CD14-positive monocyte (primary cell): ENCODE measurements around the gene GGN. TPM values are rescaled to one million over a fixed set of nuclear protein-coding genes. Genes with fewer than 3 reads are reported as not detected.

Experiments used
- DNase-seq, 3 donors: peaks; one replicate each; pipeline ENCODE4 v3.0.0-alpha.2; 2011 to 2022
- H2AFZ ChIP-seq: 2 replicates; pipeline ENCODE4 v1.6.0; 2012; ENCODE audit warnings: mild to moderate bottlenecking, low read depth, low read length, inconsistent platforms; ENCODE audit not compliant: insufficient read depth, poor library complexity, severe bottlenecking
- H3K27ac ChIP-seq, 2 donors: 1 replicate in 1 of 2; 2 replicates in 1 of 2; pipeline ENCODE4 v1.5.1; 2012 to 2013; ENCODE audit warnings: low read length in 2 of 2, control low read depth in 1 of 2, inconsistent platforms in 1 of 2, low read depth in 1 of 2, mild to moderate bottlenecking in 1 of 2
- H3K27me3 ChIP-seq, 2 donors: one replicate each; pipeline versions ENCODE4 v1.6.0 to v1.6.1; 2011 to 2013; ENCODE audit warnings: low read length in 2 of 2; ENCODE audit not compliant: control insufficient read depth in 2 of 2, insufficient read depth in 2 of 2
- H3K36me3 ChIP-seq, 2 donors: replicated peaks in 1 of 2; 1 replicate in 1 of 2; 2 replicates in 1 of 2; pipeline versions ENCODE4 v1.5.1 to v1.6.1; 2012 to 2013; ENCODE audit warnings: low read length in 2 of 2, control low read depth in 1 of 2, inconsistent platforms in 1 of 2, mild to moderate bottlenecking in 1 of 2; ENCODE audit not compliant: insufficient read depth in 2 of 2, control insufficient read depth in 1 of 2
- H3K4me1 ChIP-seq, 2 donors: 1 replicate in 1 of 2; 2 replicates in 1 of 2; pipeline versions ENCODE4 v1.5.1 to v1.6.1; 2012 to 2013; ENCODE audit warnings: low read length in 2 of 2, control low read depth in 1 of 2, inconsistent platforms in 1 of 2, mild to moderate bottlenecking in 1 of 2, moderate library complexity in 1 of 2; ENCODE audit not compliant: insufficient read depth in 2 of 2, control insufficient read depth in 1 of 2
- H3K4me2 ChIP-seq: replicated peaks from 2 replicates; pipeline ENCODE3; 2012; ENCODE audit warnings: low read length, moderate library complexity, mild to moderate bottlenecking; ENCODE audit not compliant: poor library complexity, severe bottlenecking; ENCODE audit errors: extremely low read depth
- H3K4me3 ChIP-seq, 3 experiments: fragments of 200-600 bp in 1 of 3; sonication (generic) in 1 of 3; replicated peaks in 1 of 3; 1 replicate in 2 of 3; 2 replicates in 1 of 3; pipeline ENCODE4 v1.5.1; 2011 to 2013; ENCODE audit warnings: low read length in 3 of 3, mild to moderate bottlenecking in 3 of 3, control low read depth in 2 of 3, low read depth in 2 of 3, inconsistent platforms in 1 of 3, moderate library complexity in 1 of 3
- H3K79me2 ChIP-seq: 2 replicates; pipeline ENCODE4 v1.6.0; 2012; ENCODE audit warnings: mild to moderate bottlenecking, control low read depth, inconsistent platforms, low read length, moderate library complexity; ENCODE audit not compliant: insufficient read depth
- H3K9ac ChIP-seq: 2 replicates; pipeline ENCODE4 v1.6.0; 2017; ENCODE audit warnings: low read length, mild to moderate bottlenecking; ENCODE audit not compliant: insufficient read depth, poor library complexity, severe bottlenecking
- H3K9me3 ChIP-seq, 2 donors: replicated peaks in 1 of 2; 1 replicate in 1 of 2; 2 replicates in 1 of 2; pipeline versions ENCODE4 v1.5.1 to v1.6.1; 2012 to 2013; ENCODE audit warnings: low read length in 2 of 2, control low read depth in 1 of 2; ENCODE audit not compliant: control insufficient read depth in 1 of 2, insufficient read depth in 1 of 2
- H4K20me1 ChIP-seq: 2 replicates; pipeline ENCODE4 v1.6.0; 2012; ENCODE audit warnings: mild to moderate bottlenecking, low read length, control low read depth, moderate library complexity; ENCODE audit not compliant: insufficient read depth
- H3K27ac Mint-ChIP-seq, 7 donors: one replicate each; pipeline ENCODE4 v1.8.0; 2020; ENCODE audit warnings: mild to moderate bottlenecking in 7 of 7, mixed read lengths in 7 of 7, moderate library complexity in 6 of 7, inconsistent platforms in 2 of 7
- H3K27me3 Mint-ChIP-seq, 3 donors: one replicate each; pipeline ENCODE4 v1.8.0; 2021 to 2022; ENCODE audit warnings: low read depth in 3 of 3, mild to moderate bottlenecking in 3 of 3, mixed read lengths in 3 of 3, moderate library complexity in 3 of 3, inconsistent platforms in 1 of 3
- H3K36me3 Mint-ChIP-seq, 2 donors: one replicate each; pipeline ENCODE4 v1.8.0; 2020; ENCODE audit warnings: mixed read lengths in 2 of 2, inconsistent platforms in 1 of 2, mild to moderate bottlenecking in 1 of 2
- H3K4me1 Mint-ChIP-seq: one replicate; pipeline ENCODE4 v1.8.0; 2020; ENCODE audit warnings: mild to moderate bottlenecking, mixed read lengths
- H3K4me3 Mint-ChIP-seq, 2 donors: one replicate each; pipeline ENCODE4 v1.8.0; 2020; ENCODE audit warnings: mild to moderate bottlenecking in 2 of 2, mixed read lengths in 2 of 2, moderate library complexity in 1 of 2
- H3K9me3 Mint-ChIP-seq, 7 donors: one replicate each; pipeline ENCODE4 v1.8.0; 2020 to 2022; ENCODE audit warnings: mixed read lengths in 7 of 7, mild to moderate bottlenecking in 6 of 7, moderate library complexity in 6 of 7, inconsistent platforms in 2 of 7
- CTCF ChIP-seq: fragments of 200-600 bp; IDR thresholded peaks from one replicate; pipeline ENCODE4 v1.8.0; 2022; ENCODE audit warnings: antibody characterized with exemption, mild to moderate bottlenecking
- WGBS: methylation state at CpG from one replicate; pipeline ENCODE4 v1.1.5; 2013; ENCODE audit warnings: missing lambda C conversion rate; ENCODE audit not compliant: insufficient coverage; 5-methylcytosine and 5-hydroxymethylcytosine counted together
- intact Hi-C, 2 donors: fragments of 100-400 bp; cut with micrococcal nuclease; formaldehyde crosslinking; loops; one replicate each; pipeline versions ENCODE4 v1.15.0 to v1.15.1; 2023
- polyA plus RNA-seq, 3 donors: library from polyadenylated mRNA; depleted of rRNA in 1 of 3; unstranded in 2 of 3; stranded (reverse) in 1 of 3; fragments of 300-500 nt in 2 of 3; fragments of >200 nt in 1 of 3; fragmentation: Illumina TruSeq in 2 of 3; gene quantifications; 1 replicate in 2 of 3; 2 replicates in 1 of 3; pipeline ENCODE4 v1.2.3, GENCODE V29; 2012 to 2021

GGN gene
- polyA plus RNA-seq, 3 donors, result 0.12 to 0.56 TPM; not detected in 1

DNA sequence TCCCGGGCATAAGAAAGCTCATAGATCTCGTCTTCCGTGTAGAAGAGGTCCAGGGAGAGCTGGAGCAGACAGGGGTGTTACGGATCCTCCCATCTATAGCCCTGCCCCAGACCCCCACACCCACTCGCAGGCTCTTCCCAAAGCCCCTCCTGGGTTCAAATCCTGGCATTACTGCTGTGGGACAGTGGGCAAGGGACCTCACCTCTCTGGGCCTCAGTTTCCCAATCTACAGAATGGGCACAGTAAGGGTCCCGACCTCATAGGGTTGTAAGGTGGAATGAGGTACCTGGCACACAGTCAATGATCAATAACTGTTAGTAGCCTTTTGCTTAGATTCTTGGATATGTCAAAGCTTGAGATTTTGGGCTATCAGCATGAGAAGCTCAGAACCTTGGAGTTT, 25.6 kb upstream of the GGN start:
- TF ChIP-seq CTCF, result no peak
- intact Hi-C loops, result no loop called here
- Mint-ChIP-seq H3K27ac (no peak overlapping the region), H3K4me3 (no peak overlapping the region), H3K27me3 (peaks cover 0 to 3% (median 0%) of the 10 kb centered on the region in 3 donors), H3K36me3 (peaks cover 66 to 84% of the 10 kb centered on the region in 2 donors), H3K9me3 (peaks cover 0 to 6% (median 0%) of the 10 kb centered on the region in 7 donors), H3K4me1 (peaks cover 29% of the 10 kb centered on the region)
- Histone ChIP-seq H3K4me3 (no peak overlapping the region), H3K4me2 (no peak overlapping the region), H2AFZ (no peak overlapping the region), H3K27ac (no peak overlapping the region), H3K9ac (no peak overlapping the region), H3K36me3 (peaks cover 67 to 84% of the 10 kb centered on the region in 2 donors), H3K27me3 (no peaks in the 10 kb centered on the region), H3K79me2 (peaks cover 4% of the 10 kb centered on the region), H3K4me1 (peaks cover 17 to 26% of the 10 kb centered on the region in 2 donors), H4K20me1 (peaks cover 37% of the 10 kb centered on the region), H3K9me3 (no peaks in the 10 kb centered on the region)
- WGBS, result 83% methylated on average over 1 of the region's 6 CpGs
- no peak for DNase-seq

DNA sequence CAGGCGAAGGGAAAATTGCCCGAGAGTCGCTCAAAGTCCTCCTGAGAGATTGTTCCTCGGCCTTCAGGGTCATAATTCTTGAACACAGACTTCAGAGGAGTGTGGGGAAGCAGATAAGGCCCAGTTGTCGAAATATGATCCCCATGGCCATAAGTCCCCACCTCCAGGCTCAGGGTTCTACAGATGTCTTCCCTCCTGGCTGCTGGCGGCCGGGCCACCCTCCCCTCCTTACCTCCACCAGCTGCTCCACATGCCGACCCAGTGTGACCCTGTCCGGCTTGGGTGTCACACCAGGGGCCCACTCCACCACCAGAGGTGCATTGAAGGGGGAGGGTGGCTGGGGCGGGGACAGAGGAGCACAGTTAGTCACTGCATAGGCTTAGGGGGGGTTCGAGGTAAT, 25.1 kb upstream of the GGN start:
- H3K9ac ChIP-seq, result no peak overlapping the region
- H3K36me3 ChIP-seq, result peaks cover 67 to 86% of the 10 kb centered on the region in 2 donors
- Mint-ChIP-seq H3K4me1 (peaks cover 25% of the 10 kb centered on the region), H3K27me3 (peaks cover 0 to 3% (median 0%) of the 10 kb centered on the region in 3 donors), H3K36me3 (peaks cover 69 to 88% of the 10 kb centered on the region in 2 donors), H3K27ac (peak overlapping the region in 2 of 7 donors; percentile 20 to 63), H3K4me3 (no peak overlapping the region), H3K9me3 (peaks cover 0 to 6% (median 0%) of the 10 kb centered on the region in 7 donors)
- H3K4me2 ChIP-seq, result no peak overlapping the region
- no peaks in the 10 kb centered on the region for H3K9me3 ChIP-seq
- peaks cover 38% of the 10 kb centered on the region for H4K20me1 ChIP-seq
- H3K27ac ChIP-seq, result peak overlapping the region in 1 of 2 donors; percentile 5
- WGBS, result no CpG with 5 or more reads among the region's 11 CpGs
- H3K4me1 ChIP-seq, result peaks cover 12 to 21% of the 10 kb centered on the region in 2 donors
- DNase-seq, result no peak
- no peak overlapping the region for H2AFZ ChIP-seq
- intact Hi-C loops, result no loop called here
- peaks cover 4% of the 10 kb centered on the region for H3K79me2 ChIP-seq
- H3K27me3 ChIP-seq, result no peaks in the 10 kb centered on the region
- H3K4me3 ChIP-seq, result no peak overlapping the region
- TF ChIP-seq CTCF, result no peak
